ENCODE data around the gene PROX2. TPM values are rescaled to one million over a fixed set of nuclear protein-coding genes. Genes with fewer than 3 reads are reported as not detected.

Gene PROX2
- total RNA-seq: not detected
- long read RNA-seq: 0 reads

DNA sequence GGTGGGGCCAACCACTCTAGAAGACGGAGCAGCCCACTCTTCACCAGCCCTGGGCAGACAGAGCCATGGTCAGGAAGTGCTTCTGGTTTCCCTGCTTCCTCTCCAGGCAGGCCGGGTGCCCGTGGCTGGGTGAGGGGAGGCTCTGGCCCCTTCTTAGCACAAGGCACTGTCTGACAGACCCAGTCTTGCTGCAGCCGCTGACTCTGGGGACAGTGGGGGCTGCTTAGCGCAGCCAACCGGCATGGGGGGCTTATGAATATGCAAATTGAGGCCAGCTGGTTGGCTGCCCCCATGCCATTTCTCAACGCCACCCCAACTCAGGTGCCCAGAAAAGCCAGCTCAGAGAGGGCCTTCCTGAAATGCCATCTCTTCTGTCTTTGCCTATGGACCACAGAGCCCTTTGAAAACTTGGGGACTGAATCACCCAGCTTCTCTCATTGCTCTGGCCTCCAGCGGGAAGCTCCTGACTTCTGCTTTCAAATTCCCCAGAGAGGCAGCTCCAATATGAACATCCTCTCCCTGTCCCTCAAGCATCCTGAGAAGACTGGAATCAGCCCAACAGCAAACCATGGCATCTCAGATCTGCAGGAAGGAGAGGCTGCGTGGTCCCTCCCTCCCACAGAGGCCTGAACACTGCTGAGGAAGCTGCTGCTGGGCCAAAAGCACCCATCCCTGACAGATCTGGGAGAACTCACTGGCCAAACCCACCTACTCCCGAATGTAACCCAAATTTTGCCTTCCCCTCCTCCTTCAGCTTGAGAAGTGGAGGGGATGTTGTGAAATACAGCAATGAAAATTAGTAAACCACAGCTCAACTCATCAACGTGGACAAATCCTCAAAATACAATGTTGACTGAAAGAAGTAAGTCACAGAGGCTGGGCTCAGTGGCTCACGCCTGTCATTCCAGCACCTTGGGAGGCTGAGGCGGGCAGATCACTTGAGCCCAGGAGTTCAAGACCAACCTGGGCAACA, at the start of gene PROX2:
TSS of gene PROX2 (minus strand) at position 205 of the 973 bp plus-strand sequence. CDS start 12,311 bp downstream, outside the sequence.
- intact Hi-C loops (cut with micrococcal nuclease): no loop called here
- DNase-seq: no peak
- no peak for ATAC-seq

GRCh38 chr14:74924061-74924460, 48.1 kb upstream of the PROX2 start:
- ATAC-seq (no peak), DNase-seq (no peak)
- intact Hi-C loops (cut with micrococcal nuclease): no loop called here

DNA sequence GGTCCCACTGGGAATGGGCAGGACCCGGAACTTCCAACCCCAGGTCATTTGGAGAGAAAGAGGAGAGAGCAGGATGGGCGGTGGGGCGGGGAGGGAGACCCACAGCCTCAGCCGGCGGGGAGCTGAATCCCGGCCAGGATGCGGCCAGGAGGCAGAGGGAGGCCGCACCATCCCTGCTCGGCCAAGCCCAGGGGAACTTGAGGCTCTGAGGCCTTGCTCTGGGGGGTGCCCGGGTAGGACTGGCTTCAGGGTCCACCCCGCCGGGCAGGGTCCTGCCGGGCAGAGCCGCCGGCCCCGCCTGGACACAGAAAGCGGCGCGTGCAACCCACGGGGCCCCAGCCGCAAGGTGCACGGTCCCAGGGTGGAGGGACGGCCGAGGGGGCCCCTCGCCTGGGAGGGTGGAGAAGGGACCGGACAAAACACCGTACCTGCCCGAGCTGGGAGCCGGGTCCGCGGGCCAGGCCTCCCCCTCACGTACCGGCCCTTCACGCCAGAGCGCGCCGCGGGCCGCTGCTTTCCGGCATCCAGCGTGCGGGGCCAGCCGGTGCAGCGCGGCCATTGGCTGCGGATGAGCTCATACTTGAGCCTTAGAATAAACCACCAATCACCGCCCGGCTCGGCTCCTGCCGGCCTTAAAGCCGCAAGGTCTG, 46.9 kb upstream of the PROX2 start, which contains the start of gene RPS6KL1:
TSS of gene RPS6KL1 (minus strand) at position 509 of the 650 bp plus-strand sequence. CDS start 1,719 bp downstream, outside the sequence.
- peak; percentile 97 for ATAC-seq
- peak; percentile 93 for DNase-seq
- intact Hi-C loops (cut with micrococcal nuclease): no loop called here

- intact Hi-C loops (cut with micrococcal nuclease): no loop called here
- no peak for DNase-seq
- no peak for ATAC-seq
Observed at GRCh38 chr14:74921987-74922751, 46.2 kb upstream of the PROX2 start.

GRCh38 chr14:74921053-74921620, 45.2 kb upstream of the PROX2 start:
- intact Hi-C loops (cut with micrococcal nuclease): no loop called here
- no peak for DNase-seq
- no peak for ATAC-seq

DNA sequence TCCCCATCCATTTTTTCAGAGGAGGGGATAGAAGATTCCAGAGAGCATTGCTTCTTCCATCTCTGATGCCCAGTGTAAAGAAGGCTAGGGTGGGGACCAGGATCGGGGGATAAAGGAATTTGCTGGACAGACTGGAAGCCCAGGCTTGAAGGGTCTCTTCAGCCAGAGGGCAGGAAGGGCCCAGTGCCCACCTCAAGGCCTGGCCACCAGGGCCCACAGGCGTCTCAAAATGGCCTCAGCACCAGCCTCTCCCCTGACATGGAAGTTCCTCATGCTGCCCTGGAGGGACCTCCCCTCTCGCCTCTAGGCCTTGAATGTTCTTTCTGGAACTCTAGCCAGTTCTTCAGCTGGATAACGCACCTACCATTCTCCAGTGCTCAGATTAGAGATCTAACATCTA, 44.3 kb upstream of the PROX2 start:
- ATAC-seq: no peak
- no peak for DNase-seq
- intact Hi-C loops (cut with micrococcal nuclease): no loop called here

DNA sequence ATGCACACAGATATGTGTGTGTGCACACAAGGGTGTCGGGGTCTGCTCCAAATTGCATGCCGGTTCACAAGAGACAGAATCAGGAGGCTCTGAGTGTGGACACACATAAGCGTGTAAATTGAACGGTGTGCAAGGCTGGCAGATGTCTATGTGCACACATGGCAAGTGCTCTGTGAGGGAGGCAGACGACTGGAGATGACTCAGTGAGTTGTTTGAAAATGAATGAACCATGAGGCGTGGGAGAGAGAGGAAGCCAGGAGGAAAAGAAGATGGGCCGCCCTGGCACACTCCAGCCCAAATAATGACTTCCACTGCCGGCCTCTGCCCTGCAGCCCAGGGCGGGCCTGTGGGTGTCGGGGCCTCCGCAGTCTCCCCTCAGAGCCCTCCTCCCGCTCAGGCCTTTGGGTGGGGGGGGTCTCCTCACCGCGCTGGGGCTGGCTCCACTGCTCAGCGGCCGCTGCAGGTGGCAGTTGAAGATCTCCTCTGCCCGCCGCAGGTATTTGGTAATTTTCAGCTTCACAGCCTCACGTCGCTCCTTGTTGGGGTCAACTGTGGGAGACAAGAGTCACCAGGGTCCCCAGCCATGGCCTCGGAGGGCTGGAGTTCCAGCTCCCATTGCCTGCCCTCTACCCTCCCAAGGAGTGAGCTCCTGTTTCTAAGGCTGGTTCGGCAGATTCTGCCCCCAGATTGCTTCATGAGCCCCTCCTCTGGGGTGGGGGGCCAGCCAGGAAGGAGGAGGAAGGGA, 43.6 kb upstream of the PROX2 start:
- no peak for ATAC-seq
- intact Hi-C loops (cut with micrococcal nuclease): loop anchor here (10.0 kb wide), 1 partner anchor 165 kb away; no protein-coding TSS in a partner anchor
- DNase-seq: no peak

DNA sequence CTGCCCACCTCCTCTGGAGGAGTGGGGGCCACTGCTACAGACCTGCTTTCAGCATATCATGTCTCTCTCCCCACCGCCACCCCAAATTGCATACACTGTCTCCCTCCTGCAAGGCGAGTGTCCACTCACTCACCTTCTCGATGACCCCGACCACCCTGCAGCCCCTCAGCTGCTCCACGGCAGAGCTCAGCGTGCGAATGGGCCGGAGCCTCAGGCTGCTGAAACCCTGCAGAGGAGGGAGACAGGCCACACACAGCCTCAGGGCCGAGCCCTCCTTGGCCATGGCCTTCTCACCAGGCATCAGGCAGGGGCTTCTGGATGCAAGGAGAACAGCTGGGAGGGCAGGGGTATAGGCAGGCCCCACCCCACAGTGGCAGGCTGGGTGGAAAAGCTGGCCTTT, 42.4 kb upstream of the PROX2 start:
- no peak for ATAC-seq
- intact Hi-C loops (cut with micrococcal nuclease): loop anchor here (10.0 kb wide), 1 partner anchor 166 kb away; no protein-coding TSS in a partner anchor
- no peak for DNase-seq

DNA sequence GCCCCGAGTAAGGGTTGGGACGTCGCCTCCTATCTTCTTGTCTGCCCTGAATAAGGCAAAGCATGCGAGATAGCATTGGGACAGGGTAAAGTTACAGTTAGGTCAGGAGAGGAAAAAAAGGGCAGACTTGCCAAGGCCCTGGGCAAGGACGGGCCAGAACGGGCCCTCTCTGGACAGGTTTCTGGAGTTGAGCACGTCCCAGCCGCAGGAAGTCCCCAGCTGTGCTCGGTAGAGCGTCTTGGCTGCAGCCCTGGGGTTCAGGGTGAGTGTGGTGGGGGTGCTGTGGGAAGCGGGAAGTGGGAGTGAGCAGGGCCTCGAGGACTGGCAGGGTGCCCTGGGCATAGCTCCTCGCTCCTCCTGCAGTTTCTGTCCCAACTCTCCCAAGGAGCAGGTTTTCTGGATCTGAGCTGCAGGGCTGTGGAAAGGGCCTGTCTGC, 41.7 kb upstream of the PROX2 start:
- intact Hi-C loops (cut with micrococcal nuclease): loop anchor here (10.0 kb wide), 1 partner anchor 167 kb away; no protein-coding TSS in a partner anchor
- DNase-seq (peak; percentile 85), ATAC-seq (peak; percentile 69)

DNA sequence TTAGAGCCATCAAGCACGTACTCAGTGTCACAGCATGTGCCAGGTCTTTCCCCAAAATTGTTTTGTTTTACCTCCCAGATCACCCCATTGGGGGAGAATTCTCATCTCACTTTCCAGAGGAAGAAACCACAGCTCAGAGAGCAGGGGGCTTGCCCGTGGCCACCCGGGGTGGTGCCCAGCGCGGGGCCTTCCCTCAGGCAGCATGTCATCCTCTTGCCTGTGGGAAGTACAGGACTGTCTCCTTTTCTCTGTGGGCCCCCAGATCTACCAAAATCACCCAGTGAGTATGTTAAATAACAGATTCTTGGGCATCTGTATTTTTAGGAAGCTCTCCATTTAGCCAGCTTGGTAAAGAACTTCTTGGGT, 41.2 kb upstream of the PROX2 start:
- DNase-seq: no peak
- peak; percentile 9 for ATAC-seq
- intact Hi-C loops (cut with micrococcal nuclease): loop anchor here (10.0 kb wide), 1 partner anchor 168 kb away; no protein-coding TSS in a partner anchor

DNA sequence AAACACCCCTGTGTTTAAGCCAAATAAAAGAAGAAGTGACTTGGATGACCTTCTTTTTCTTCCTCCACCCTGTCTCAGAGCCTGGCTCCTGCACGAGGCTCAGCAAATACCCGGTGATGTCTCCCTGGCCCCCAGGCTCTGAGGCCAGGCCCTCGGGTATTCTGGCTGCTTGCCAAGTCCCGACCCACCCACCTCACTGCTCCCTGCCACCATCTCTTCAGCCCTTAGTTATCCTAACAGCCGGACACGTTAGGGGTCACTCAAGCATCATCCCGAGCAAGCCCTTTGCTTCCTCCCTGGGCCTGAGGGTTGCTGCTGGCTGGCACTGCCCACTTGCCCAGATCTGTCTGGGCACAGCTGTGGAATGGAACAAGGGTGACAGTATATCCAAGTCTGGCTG, 39.9 kb upstream of the PROX2 start:
- ATAC-seq: no peak
- intact Hi-C loops (cut with micrococcal nuclease): loop anchor here (10.0 kb wide), 1 partner anchor 169 kb away; no protein-coding TSS in a partner anchor
- DNase-seq: peak; percentile 32

GRCh38 chr14:74915426-74915825, 39.5 kb upstream of the PROX2 start:
- intact Hi-C loops (cut with micrococcal nuclease): loop anchor here (10.0 kb wide), 1 partner anchor 169 kb away; no protein-coding TSS in a partner anchor
- peak; percentile 30 for DNase-seq
- no peak for ATAC-seq

DNA sequence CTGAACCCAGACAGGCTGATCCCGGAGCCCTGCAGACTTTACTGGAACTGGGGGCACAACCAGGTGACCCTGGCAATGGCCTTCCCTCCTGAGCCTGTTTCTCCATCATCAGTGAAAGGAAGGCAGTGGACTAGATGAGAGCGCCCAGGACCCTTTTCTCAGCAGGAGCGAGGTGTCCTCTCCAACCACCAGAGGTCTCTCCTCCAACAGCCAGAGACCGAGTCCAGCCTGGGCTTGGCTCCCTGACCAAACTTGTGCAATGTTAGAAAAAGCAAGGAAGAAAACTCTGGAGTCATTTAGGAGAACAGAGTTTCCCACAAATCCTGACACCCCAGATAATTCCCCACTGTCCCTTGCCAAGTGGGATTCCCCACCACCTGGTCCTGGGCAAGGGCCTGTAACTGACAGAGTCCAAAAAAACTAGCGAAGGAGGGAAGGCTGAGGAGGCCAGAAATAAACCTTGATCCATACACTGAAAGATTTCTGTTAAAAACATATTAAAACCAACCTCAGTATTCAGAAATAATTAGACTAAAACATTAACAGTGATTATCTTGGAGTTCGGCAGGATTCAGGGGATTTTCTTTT, 38.1 kb upstream of the PROX2 start:
- DNase-seq (peak; percentile 74), ATAC-seq (peak; percentile 52)
- intact Hi-C loops (cut with micrococcal nuclease): loop anchor here (10.0 kb wide), 1 partner anchor 171 kb away; no protein-coding TSS in a partner anchor

DNA sequence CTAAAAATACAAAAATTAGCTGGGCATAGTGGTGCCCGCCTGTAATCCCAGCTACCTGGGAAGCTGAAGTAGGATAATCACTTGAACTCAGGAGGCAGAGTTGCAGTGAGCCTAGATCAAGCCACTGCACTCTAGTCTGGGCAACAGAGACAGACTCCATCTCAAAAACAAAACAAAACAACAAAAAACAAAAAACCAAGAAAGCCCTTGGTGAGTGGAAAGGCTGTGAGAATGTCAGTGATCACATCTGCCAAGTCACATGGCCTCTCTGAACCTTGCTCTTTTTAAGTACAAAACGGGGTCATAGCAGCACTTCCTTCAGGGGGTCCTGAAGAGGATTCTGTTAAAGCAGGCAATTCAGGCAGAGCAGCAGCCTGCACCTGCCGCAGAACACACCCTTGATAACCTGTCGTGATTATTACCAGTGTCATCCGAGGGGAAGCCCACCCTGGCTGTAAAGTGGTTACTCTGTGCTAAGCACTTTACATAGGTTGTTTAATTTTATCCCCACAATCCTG, 37.5 kb upstream of the PROX2 start:
- ATAC-seq: no peak
- intact Hi-C loops (cut with micrococcal nuclease): loop anchor here (10.0 kb wide), 1 partner anchor 171 kb away; no protein-coding TSS in a partner anchor
- DNase-seq: no peak

- DNase-seq: no peak
- intact Hi-C loops (cut with micrococcal nuclease): loop anchor here (10.0 kb wide), 1 partner anchor 172 kb away; no protein-coding TSS in a partner anchor
- ATAC-seq: no peak
Observed at GRCh38 chr14:74912801-74913200, 36.9 kb upstream of the PROX2 start.

DNA sequence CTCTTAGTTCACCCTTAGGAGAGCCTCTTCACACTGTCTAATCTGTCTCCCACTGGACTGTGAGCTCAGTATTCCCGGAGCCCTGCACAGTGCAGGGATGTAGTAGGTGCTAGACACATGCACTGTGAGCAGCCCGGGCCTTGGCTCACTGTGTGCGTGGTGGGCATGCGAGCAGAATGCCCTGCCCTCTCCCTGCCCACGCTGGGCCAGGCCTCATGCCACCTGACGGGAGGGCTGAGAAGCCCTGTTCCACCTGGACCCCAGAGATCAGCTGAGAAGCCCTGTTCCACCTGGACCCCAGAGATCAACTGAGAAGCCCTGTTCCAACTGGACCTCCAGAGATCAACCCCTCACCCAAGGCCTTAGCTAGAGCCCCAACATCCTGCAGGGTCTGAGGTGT, 36.2 kb upstream of the PROX2 start:
- intact Hi-C loops (cut with micrococcal nuclease): loop anchor here (10.0 kb wide), 1 partner anchor 173 kb away; no protein-coding TSS in a partner anchor
- DNase-seq (no peak), ATAC-seq (no peak)

- DNase-seq (no peak), ATAC-seq (no peak)
Observed at GRCh38 chr14:74911704-74912103, 35.8 kb upstream of the PROX2 start.

More at GRCh38 chr14:74911704-74912103, 35.8 kb upstream of the PROX2 start:
- intact Hi-C loops (cut with micrococcal nuclease): loop anchor here (10.0 kb wide), 1 partner anchor 173 kb away; no protein-coding TSS in a partner anchor

All from left ventricle myocardium superior (tissue), 1 donor.